HG03460 (cell line): ENCODE measurements around the gene TMEM255B.

Experiments
- ATAC-seq: cut with Tn5 transposase; IDR thresholded peaks from one replicate; pipeline ENCODE4 v1.9.1; 2021; ENCODE audit not compliant: unreplicated experiment

Gene TMEM255B

DNA sequence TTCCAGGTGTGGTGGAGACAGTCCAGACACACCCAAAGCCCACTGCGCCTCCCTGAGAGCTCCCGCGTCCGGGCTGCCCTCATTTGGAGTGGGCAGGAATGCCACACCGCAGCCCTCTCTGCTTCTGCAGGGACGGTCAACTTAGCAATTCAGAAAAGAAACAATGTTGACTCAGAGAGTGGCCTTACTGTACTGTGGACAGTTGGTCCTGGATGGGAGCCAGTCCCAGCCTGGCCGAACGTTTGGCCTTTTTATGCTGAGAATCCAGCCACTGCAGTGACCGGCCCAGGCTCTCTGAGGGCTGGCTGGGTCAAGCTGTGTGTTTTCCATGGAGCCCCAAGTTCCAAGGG lies 97.7 kb downstream of the TMEM255B start:
- ATAC-seq = no peak

DNA sequence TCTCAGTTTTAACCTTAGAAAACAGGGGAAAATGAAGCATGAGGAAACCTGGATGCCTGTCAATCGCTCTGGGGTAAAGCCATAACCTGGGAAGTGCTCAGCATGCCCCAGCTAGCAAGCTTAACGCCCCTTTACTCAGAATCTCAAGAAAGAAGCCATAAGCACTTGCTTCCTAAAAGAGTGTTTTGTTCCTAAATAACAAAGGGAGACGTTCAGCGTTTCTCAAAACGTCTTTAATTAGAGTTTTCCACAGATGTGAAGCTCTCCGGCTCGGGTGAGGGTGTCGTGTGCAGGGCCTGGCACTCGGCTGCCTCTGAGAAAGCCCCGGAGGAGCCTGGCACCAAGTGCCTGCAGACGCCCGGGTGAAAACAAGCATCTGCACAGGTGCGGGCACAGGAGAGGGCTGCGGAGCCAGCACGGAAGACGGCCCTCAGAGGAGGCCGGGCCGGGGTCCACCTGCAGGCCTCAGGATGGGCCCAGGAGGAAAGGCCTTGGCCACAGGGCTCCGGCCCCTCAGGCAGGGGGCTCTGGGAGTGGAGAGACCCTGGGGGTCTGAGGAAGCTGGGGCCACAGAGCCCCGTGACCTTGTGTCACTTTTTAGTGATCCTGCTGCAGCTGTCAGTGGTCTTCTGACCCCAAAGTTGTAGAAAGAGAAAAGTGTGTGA lies 98.6 kb downstream of the TMEM255B start:
- ATAC-seq = no peak

DNA sequence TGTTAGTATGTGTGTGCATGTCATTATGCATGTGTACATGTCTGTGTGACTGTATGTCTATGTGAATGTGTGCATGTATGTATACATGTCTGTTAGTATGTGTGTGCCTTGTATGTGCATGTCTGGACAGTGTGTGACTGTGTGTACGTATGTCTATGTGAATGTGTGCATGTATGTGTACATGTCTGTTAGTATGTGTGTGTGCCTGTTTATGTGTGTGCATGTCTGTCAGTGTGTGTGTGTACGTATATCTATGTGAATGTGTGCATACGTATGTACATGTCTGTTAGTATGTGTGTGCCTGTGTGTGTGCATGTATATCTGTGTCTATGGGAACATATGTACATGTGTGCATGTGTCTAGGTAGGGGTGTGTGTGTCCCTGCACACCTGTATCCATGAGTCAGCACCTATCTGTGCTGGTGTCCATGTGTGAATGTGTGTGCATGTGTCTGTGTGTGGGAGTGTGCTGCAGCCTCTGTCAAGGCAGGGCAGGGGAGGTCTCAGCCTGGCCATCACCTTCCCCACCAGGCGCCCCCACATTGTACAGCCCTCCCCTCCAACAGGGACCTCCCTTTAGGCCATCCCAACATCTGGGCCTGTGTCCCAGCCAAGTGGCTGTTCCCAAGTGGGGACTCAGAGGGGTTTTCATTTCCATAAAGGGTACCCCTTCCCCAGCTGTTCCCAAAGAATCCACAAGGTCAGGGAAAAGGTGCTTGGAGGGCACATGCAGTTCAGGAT lies 100.5 kb downstream of the TMEM255B start:
- ATAC-seq = no peak

DNA sequence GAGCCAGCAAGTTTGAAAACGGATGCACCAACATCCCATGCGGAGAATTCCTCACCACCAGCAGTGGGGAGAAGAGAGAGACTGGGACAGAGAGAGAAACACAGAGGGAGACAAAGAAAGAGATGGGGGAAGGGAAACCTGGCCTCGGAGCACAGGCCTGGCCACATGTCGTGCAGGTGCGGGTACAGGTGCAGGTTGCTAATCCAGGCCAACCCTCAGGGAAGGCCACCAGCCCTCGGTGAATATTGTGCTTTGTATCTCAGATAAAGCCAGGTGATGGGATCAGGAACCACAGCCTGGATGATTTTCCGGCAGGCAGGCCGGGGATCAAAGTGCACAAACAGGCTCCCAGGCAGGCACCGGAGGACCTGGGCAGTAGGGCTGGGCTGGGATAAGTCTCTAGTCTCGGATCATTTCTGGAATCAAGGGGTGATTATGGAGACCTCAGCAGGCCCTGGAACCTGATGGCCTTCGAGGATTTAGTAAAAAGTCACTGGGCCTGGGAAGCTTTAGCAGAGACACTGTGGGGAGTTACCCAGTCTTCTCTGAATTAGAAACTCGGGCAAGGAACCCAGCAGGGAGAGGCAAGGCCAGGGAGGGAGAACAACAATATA lies 101.1 kb downstream of the TMEM255B start:
- ATAC-seq = no peak

DNA sequence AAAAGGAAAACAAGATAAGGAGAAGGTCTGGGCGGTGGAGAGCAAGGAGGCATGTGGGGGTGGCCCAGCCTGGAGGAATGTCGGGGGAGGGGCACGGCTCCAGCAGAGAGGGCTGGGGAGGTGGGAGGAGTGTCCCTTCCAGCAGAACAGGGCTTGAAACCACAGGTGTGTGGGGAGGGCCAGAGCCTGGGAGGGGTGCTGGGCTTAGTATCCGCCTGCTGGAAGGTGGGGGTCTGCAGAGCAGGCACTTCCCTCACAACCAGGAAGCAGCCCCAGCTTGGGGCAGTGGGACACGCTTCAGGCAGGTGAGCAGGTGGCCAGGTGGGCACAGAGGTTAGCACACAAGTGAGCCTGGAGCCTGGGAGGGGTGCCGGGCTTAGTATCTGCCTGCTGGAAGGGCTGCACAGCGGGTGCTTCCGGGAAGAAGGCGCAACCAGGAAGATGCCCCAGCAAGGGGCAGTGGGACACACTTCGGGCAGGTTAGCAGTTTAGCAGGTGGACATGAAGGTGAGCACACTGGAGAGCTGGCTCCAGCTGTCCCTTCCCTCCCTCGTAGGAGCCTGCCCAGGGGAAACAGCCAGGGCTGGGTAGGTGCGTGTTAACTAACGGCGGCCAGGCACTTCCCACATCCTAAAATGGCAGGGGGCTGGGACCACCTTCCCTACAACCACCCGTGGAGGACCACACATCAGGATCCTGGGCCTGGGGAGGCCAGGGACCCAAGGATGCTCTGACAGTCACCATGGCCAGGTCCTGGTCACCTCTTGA lies 101.8 kb downstream of the TMEM255B start:
- no peak for ATAC-seq

DNA sequence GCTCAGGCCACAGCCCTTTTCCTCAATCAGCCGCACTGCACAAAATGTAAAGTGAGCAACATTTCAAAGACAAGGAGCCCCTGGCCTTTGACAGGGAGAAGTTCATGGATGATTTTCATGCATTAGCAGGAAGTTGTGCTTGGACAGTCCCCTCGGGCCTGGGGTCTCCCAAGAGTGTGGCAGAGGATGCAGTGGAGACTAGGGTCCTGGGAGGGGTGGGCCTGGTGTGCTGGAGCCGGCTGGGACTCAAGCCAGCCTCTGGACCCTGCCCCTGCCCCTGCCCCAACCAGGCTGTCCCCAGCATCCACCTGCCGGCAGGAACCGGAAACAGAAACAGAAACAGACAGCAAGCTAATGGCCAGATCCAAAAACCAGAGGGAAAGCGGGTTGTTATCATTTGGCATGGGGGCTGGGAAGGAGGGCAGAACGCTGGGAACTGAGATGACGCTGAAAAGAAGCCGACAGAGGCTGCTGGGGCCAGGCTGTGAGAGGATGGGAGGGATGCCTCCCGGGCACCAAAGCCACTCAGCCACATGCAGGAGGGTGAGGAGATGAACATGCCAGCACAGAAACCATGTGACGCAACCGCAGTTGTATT lies 102.5 kb downstream of the TMEM255B start:
- no peak for ATAC-seq

DNA sequence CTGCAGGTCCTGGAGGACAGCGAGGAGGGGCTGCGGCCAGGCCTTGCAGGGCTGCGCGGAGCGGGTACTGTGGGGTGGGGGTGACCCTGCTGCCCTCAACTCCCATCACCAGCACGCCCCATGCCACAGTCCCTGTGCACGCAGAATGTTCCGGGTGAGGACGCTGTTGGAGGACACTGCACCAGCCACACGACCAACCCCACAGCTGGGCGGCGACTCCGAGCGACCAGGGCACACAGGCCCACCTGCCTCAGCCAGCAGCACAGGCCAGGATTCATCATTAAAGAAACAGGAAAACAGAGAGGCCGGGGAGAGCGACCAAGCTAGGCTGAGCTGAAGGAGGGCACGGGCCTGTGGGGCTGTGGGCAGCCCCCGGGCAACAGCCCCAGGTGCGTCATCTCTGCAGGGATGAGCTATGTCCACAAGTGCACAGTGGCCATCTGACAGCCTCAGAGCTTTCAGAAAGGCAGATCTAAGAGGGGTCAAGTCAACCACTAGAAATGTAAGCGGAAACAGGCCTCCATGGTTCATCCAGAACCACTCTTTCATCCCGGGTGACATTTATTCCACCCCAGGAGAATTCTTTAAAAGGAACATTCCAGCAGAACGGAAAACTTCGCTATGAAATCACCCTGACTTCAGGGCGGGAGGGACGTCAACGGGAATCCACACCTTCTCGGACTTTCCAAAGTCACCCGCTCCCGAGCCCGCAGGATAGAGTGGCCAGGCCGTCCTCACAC lies 103.3 kb downstream of the TMEM255B start:
- no peak for ATAC-seq

DNA sequence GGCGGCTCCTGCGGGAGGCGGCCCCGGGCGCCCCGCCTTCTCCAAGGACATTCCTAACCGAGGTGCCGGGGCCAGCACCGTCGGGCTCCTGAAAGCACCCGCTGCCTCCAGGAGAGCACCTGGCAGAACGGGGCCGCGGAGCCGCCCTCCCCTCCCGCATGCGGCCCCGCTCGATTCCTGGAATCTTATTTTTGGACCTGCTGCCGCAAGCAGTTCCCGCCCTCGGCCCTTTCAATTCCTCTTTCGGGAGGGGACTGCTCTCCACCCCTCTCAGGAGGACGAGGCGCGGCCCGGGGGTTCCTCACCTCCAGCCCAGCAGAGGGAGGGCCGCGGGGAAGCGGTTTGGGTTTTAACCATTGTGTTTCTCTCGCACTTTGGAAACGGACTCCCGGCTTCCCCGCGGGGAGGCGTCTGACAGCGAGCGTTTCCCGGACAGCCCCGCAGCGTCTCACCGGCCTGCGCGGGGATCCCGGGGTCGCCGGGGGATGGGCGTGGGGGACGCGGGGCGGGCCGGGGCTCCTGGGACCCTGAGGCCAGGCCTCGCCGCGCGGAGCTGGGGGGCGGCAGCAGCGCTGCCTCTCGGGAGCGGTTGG lies 104.0 kb downstream of the TMEM255B start:
- no peak for ATAC-seq

DNA sequence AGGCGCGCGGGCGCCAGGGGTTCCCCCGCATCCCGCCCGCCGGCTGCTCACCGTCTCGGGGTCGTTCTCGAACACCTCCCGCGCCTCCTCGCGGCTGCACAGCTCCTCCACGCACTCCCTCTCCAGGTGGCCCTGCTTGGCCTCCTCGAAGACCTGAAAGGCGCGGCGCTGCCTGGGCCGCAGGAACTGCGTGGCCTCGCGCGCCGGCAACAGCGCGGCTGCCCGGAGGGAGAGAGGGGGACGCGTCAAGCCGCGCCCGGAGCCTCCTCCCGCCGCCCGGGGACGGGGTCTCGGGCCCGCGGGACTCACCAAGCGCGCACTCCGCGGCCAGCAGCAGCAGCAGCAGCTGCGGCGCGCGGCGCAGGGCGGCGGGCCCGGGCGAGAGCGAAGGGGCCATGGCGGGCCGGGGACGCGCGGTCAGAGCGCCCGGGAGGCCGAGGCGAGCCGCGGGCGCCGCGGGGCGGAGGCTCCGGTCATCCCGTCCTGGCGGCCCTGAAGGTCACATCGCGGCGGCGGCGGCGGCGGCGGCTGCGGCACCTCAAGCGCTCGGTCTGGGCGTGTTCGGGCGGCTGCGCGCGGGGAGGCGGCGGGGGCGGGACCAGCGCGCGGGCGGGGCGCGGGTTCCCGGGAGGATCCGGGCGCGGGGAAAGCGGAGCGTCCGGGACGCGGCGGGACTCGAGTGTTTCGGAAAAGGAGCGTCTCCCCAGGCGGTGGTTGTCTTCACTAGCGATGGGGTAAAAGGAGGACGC lies 104.7 kb downstream of the TMEM255B start, which contains the start of gene GAS6:
Gene GAS6 (minus strand): TSS at position 553 of the 749 bp plus-strand sequence. CDS start 156 bp downstream, at position 397.
- no peak for ATAC-seq

DNA sequence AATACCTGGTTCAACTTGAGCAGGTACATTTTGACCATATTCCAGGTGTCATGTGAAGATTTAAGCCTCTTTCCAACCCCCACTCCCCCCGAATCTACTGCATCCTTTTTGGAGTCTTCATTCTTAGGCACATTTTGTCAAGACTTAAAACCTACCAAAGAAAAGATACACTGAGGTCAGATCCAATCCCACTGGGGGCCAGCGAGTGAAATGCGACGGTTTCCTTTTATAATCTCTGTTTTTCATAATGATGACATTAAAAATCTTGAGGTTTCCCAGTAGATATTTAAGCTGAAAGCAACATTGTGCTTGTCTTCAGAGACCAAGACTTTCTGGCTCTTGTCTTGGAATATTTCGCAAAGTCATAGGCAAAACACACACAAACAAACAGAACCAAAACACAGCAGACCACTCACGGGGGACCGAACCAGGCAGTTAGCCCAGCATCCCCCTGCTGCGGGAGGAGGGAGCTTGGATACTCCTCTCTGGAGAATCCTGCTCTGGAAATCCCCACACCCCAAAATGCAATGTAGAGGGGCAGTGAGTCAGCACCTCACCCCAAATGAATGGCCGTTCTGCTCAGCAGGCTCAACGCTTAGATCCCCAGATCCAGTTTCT lies 105.4 kb downstream of the TMEM255B start:
- no peak for ATAC-seq

DNA sequence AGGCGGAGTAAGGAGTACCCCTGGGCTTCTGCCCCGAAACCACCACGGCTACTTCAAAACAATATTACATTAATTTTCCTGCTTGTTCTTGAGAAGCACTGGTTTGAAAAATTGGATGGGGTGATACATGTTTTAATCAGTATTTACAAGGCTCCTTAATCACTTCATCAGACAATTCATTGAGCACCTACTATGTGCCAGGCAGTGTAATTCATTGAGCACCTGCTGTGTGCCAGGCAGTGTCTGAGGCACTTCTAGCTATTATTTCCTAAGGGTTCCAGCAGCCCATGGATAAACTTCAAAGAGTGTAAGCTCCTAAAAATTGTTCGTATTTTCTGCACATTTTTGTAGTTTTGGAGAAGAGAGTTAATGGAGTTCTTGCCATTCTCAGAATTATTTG lies 106.4 kb downstream of the TMEM255B start:
- ATAC-seq = no peak
